NB4 (cell line): ENCODE measurements around the gene TNFRSF17.

Experiments used
- DNase-seq: peaks from one replicate; pipeline ENCODE4 v3.0.0; 2010; ENCODE audit warnings: low read depth
- H3K4me3 ChIP-seq: one replicate; pipeline ENCODE4 v1.5.1; 2011; ENCODE audit warnings: mild to moderate bottlenecking, low read depth, low read length, moderate library complexity
- CTCF ChIP-seq: IDR thresholded peaks from one replicate; pipeline ENCODE4 v1.5.1; 2012; ENCODE audit warnings: low read depth, low read length
- MAX ChIP-seq: IDR thresholded peaks from 2 replicates; pipeline ENCODE4 v1.6.1; 2011; ENCODE audit warnings: low read depth, low read length
- MYC ChIP-seq: IDR thresholded peaks from 2 replicates; pipeline ENCODE4 v1.6.1; 2011; ENCODE audit warnings: low read depth, low read length
- POLR2A ChIP-seq: IDR thresholded peaks from 2 replicates; pipeline ENCODE4 v1.6.1; 2011; ENCODE audit warnings: mild to moderate bottlenecking; ENCODE audit not compliant: insufficient read length; ENCODE audit errors: extremely low read depth

Gene TNFRSF17

GRCh38 chr16:12010388-12011251 lies 45.6 kb downstream of the TNFRSF17 start:
- peak; percentile 51 for DNase-seq
- no peak overlapping the region for H3K4me3 ChIP-seq
- TF ChIP-seq CTCF, result no peak
- peak; percentile 12; the same call in 1 of the 2 replicates for TF ChIP-seq MYC
- TF ChIP-seq MAX, result peak; percentile 73
- no peak for TF ChIP-seq POLR2A

- TF ChIP-seq MYC (no peak), MAX (no peak)
- H3K4me3 ChIP-seq, result no peak overlapping the region
- no peak for DNase-seq
Observed at GRCh38 chr16:12011565-12011964, 46.6 kb downstream of the TNFRSF17 start.

GRCh38 chr16:12016291-12016947 lies 51.4 kb downstream of the TNFRSF17 start:
- H3K4me3 ChIP-seq, result no peak overlapping the region
- TF ChIP-seq POLR2A (no peak), MYC (no peak), CTCF (no peak), MAX (no peak)
- DNase-seq, result no peak

GRCh38 chr16:12017558-12017957 lies 52.5 kb downstream of the TNFRSF17 start:
- no peak for DNase-seq
- H3K4me3 ChIP-seq, result no peak overlapping the region
- TF ChIP-seq MYC, result no peak
